VCaP (cell line): ENCODE results near the gene BCKDHA.
"Not testable (repeated sequence)": the region's sequence is repeated elsewhere in the genome, so short reads cannot be mapped to it uniquely, and the experiment has no call there.

ENCODE experiments used
- H3K27ac ChIP-seq: fragments of 450-650 bp; 2 replicates; pipeline ENCODE4 v1.5.1; 2017
- TF ChIP-seq, protein P1 (sequence below): fragments of 450-650 bp; conservative IDR thresholded peaks from 2 replicates; pipeline ENCODE4 v1.5.1; 2017; ENCODE audit warnings: mild to moderate bottlenecking, moderate library complexity

BCKDHA gene

DNA sequence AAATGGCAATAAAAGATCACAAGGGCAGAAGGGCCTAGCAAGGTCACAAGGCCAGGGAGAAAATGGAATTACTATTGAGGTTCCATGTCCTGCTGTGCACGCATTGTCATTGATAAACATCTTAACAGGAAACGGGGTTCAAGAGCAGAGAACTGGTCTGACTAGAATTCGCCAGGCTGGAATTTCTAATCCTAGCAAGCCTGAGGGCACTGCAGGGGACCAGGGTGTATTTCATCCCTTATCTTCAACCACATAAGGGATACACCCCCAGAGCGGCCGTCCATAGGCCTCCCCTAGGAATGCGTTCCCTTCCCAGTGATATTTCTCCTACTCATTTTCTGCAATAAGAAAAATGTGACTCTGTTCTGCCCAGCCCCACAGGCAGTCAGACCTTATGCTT, 64.9 kb downstream of the BCKDHA start:
- TF ChIP-seq, protein P1, sequence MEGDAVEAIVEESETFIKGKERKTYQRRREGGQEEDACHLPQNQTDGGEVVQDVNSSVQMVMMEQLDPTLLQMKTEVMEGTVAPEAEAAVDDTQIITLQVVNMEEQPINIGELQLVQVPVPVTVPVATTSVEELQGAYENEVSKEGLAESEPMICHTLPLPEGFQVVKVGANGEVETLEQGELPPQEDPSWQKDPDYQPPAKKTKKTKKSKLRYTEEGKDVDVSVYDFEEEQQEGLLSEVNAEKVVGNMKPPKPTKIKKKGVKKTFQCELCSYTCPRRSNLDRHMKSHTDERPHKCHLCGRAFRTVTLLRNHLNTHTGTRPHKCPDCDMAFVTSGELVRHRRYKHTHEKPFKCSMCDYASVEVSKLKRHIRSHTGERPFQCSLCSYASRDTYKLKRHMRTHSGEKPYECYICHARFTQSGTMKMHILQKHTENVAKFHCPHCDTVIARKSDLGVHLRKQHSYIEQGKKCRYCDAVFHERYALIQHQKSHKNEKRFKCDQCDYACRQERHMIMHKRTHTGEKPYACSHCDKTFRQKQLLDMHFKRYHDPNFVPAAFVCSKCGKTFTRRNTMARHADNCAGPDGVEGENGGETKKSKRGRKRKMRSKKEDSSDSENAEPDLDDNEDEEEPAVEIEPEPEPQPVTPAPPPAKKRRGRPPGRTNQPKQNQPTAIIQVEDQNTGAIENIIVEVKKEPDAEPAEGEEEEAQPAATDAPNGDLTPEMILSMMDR = no peak
- H3K27ac ChIP-seq = no peak overlapping the region

DNA sequence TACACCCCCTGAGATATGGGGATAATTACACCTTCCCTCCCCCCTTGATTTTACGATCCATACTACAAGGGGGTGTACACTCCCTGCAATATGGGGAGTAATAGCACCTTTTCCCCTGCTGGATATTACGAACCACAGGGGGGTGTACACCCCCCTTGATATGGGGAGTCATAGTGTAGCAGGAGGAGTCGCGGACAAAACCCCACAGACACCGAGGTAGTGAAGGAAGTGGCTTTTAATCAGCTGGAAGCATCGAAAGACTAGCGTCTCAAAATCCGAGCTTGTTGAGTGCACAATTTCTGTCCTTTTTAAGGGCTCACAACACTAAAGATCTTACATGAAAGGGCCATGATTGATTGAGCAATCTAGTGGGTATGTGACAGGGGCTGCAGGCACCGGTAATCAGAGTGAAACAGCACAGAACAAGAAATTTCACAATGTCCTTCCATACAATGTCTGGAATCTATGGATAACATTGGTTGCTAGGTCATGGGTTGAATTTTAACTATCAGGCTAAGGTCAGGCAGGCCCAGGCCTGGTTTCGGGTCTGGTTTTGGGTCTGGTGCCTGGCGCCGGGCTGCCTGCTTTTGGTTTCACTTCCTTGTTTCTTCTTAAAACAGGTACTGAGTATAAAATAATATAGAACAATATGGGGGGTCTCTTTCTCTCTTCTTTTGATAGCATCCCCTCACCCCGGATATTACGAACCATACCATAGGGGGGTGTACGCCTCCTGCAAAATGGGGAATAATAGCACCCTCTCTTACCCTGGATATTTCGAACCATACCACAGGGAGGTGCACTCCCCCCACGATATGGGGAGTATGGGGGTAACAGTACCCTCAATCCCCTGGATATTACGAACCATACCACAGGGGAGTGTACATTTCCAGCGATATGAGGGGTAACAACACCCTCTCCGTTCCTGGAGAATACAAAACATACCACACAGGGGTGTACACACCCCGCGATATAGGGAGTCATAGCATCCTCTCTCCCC, 65.9 kb downstream of the BCKDHA start:
- H3K27ac ChIP-seq = not testable (repeated sequence)
